K562 (cell line): ENCODE data around the gene TTL. TPM values are rescaled to one million over a fixed set of nuclear protein-coding genes. Genes with fewer than 3 reads are reported as not detected.
"Not testable (repeated sequence)": the region's sequence is repeated elsewhere in the genome, so short reads cannot be mapped to it uniquely, and the experiment has no call there.

ENCODE experiments used
- ATAC-seq: fragments of 200-7000 bp; cut with Tn5 transposase; 3 replicates; pipeline ENCODE4 v1.9.1; 2020; ENCODE audit warnings: moderate library complexity
- BruUV-seq: library from RNA; stranded (reverse); fragments of 400-500 nt; replicated peaks from 2 replicates; lab custom pipeline; 2021; lab: Mats Ljungman, UMichigan
- CTCF ChIA-PET: fragments of 300-600 bp; formaldehyde crosslinking; extraction: SDS; loops from one replicate; lab custom pipeline; 2021; ENCODE audit warnings: low intra/inter-chr PET ratio; lab: Yijun Ruan, JAX
- POLR2A ChIA-PET: fragments of 300-600, 350-650 bp; sonication (Branson Sonifier 250); formaldehyde crosslinking; extraction: SDS; loops from one replicate; lab custom pipeline; 2021; ENCODE audit warnings: antibody characterized with exemption, inconsistent platforms; lab: Yijun Ruan, JAX
- DNase-seq, 4 experiments: peaks; one replicate each; pipeline versions ENCODE4 v3.0.0 to v3.0.0-alpha.2; 2011 to 2018; ENCODE audit warnings: low spot score in 3 of 4, mixed read lengths in 3 of 4; ENCODE audit errors: extremely low read depth in 1 of 4
- FAIRE-seq: peaks from 2 replicates; lab custom pipeline; 2011; peaks lifted over from hg19 to GRCh38; lab: Jason Lieb, UNC
- H2AFZ ChIP-seq: 2 replicates; pipeline ENCODE4 v1.6.0; 2011; ENCODE audit warnings: low read depth, low read length, control low read depth, inconsistent platforms
- H3K27ac ChIP-seq: fragments of 200-600 bp; 3 replicates; pipeline ENCODE4 v1.8.0; 2011; ENCODE audit warnings: low read depth, mild to moderate bottlenecking, control low read depth, inconsistent platforms, low read length, moderate library complexity, mixed read lengths; ENCODE audit errors: extremely low read depth
- H3K27me3 ChIP-seq, 2 experiments: fragments of 300-600 bp in 1 of 2; 2 replicates in 1 of 2; 3 replicates in 1 of 2; pipeline versions ENCODE4 v1.6.0 to v1.8.0; 2011; ENCODE audit warnings: inconsistent platforms in 2 of 2, low read length in 2 of 2, mild to moderate bottlenecking in 1 of 2, mixed read lengths in 1 of 2, moderate library complexity in 1 of 2; ENCODE audit not compliant: control insufficient read depth in 2 of 2, insufficient read depth in 2 of 2
- H3K36me3 ChIP-seq: fragments of 300-600 bp; 3 replicates; pipeline ENCODE4 v1.8.0; 2011; ENCODE audit warnings: mild to moderate bottlenecking, low read length, inconsistent platforms; ENCODE audit not compliant: control insufficient read depth, insufficient read depth
- H3K4me1 ChIP-seq, 2 experiments: fragments of 200-600 bp in 1 of 2; replicated peaks in 1 of 2; 2 replicates in 1 of 2; 3 replicates in 1 of 2; pipeline versions ENCODE4 v1.5.1 to v1.8.0; 2011; ENCODE audit warnings: inconsistent platforms in 2 of 2, low read length in 2 of 2, mild to moderate bottlenecking in 1 of 2, mixed read lengths in 1 of 2, moderate library complexity in 1 of 2; ENCODE audit not compliant: control insufficient read depth in 2 of 2, insufficient read depth in 2 of 2
- H3K4me2 ChIP-seq: 2 replicates; pipeline ENCODE4 v1.6.1; 2011; ENCODE audit warnings: low read length, control low read depth, inconsistent platforms, mixed read lengths; ENCODE audit not compliant: insufficient read depth
- H3K4me3 ChIP-seq: fragments of 200-600 bp; sonication (generic), shearing (Covaris generic); 2 replicates; pipeline ENCODE4 v1.5.1; 2016; ENCODE audit warnings: control low read depth, inconsistent platforms
- H3K79me2 ChIP-seq: fragments of 200-600 bp; 3 replicates; pipeline ENCODE4 v1.8.0; 2011; ENCODE audit warnings: low read length, inconsistent platforms; ENCODE audit not compliant: control insufficient read depth, insufficient read depth
- H3K9ac ChIP-seq, 2 experiments: 2 replicates each; pipeline versions ENCODE4 v1.6.0 to v1.6.1; 2011; ENCODE audit warnings: low read depth in 2 of 2, low read length in 2 of 2, control low read depth in 1 of 2, inconsistent platforms in 1 of 2, mild to moderate bottlenecking in 1 of 2, mixed read lengths in 1 of 2; ENCODE audit not compliant: insufficient read depth in 1 of 2
- H3K9me1 ChIP-seq: one replicate; pipeline ENCODE4 v1.6.0; 2011; ENCODE audit warnings: inconsistent platforms, mild to moderate bottlenecking, low read length, moderate library complexity; ENCODE audit not compliant: control insufficient read depth, insufficient read depth
- H3K9me3 ChIP-seq: replicated peaks from 2 replicates; pipeline ENCODE4 v1.5.1; 2011; ENCODE audit warnings: low read depth, low read length, inconsistent platforms; ENCODE audit not compliant: control insufficient read depth, insufficient read depth
- H4K20me1 ChIP-seq: replicated peaks from 2 replicates; pipeline ENCODE4 v1.6.1; 2011; ENCODE audit warnings: low read length, inconsistent platforms, mixed read lengths; ENCODE audit not compliant: control insufficient read depth, insufficient read depth
- CSDE1 ChIP-seq, 2 experiments: fragments of 450-650 bp; IDR thresholded peaks; 2 replicates each; pipeline ENCODE4 v1.6.1; 2016; ENCODE audit warnings: mild to moderate bottlenecking in 1 of 2
- HNRNPH1 ChIP-seq: fragments of 200-400 bp; formaldehyde crosslinking; optimal IDR thresholded peaks from 2 replicates; pipeline ENCODE3; 2017; ENCODE audit warnings: low read depth, mild to moderate bottlenecking, low read length, moderate library complexity
- MNT ChIP-seq, 2 experiments: fragments of 450-650 bp; conservative IDR thresholded peaks; 2 replicates each; pipeline ENCODE4 v1.6.1; 2017; ENCODE audit warnings: mild to moderate bottlenecking in 2 of 2, moderate library complexity in 2 of 2
- MTA3 ChIP-seq: fragments of 450-650 bp; formaldehyde crosslinking; IDR thresholded peaks from 2 replicates; pipeline ENCODE4 v1.6.1; 2017; ENCODE audit warnings: mild to moderate bottlenecking, borderline replicate concordance
- POLR3A ChIP-seq: IDR thresholded peaks from 2 replicates; pipeline ENCODE4 v1.6.1; 2011; ENCODE audit warnings: borderline replicate concordance, mild to moderate bottlenecking, moderate library complexity; ENCODE audit not compliant: insufficient read length, insufficient read depth; ENCODE audit errors: extremely low read depth
- SMARCB1 ChIP-seq: IDR thresholded peaks from 2 replicates; pipeline ENCODE4 v1.6.1; 2011; ENCODE audit warnings: improper control_type of control experiment, low read depth; ENCODE audit not compliant: insufficient read length
- ZFP36 ChIP-seq: fragments of 150-350 bp; IDR thresholded peaks from 2 replicates; pipeline ENCODE4 v1.6.1; 2018; ENCODE audit warnings: low read length, low read depth; ENCODE audit not compliant: partially characterized antibody
- ZMIZ1 ChIP-seq, 2 experiments: fragments of 150-350 bp in 1 of 2; IDR thresholded peaks; 2 replicates each; pipeline ENCODE4 v1.6.1; 2012 to 2016; ENCODE audit warnings: low read depth in 2 of 2, low read length in 2 of 2, mild to moderate bottlenecking in 1 of 2, moderate library complexity in 1 of 2
- ZNF146 ChIP-seq: IDR thresholded peaks from one replicate; pipeline ENCODE4 v1.6.1; 2018; ENCODE audit warnings: missing compliant biosample characterization; ENCODE audit not compliant: unreplicated experiment
- ZNF561 ChIP-seq: fragments of 450-650 bp; formaldehyde crosslinking; conservative IDR thresholded peaks from 2 replicates; pipeline ENCODE4 v1.4.0; 2020; ENCODE audit warnings: mild to moderate bottlenecking, moderate library complexity
- ZNF79 ChIP-seq: fragments of 250-450 bp; sonication (Bioruptor Pico); IDR thresholded peaks from 2 replicates; pipeline ENCODE4 v1.4.0; 2020; ENCODE audit warnings: low read depth, mild to moderate bottlenecking, moderate library complexity
- WGBS: fragments of 100-300 bp; shearing (Covaris generic); methylation state at CpG from one replicate; pipeline ENCODE4 v1.1.6; 2016; ENCODE audit warnings: low coverage, mixed read lengths; ENCODE audit not compliant: insufficient coverage; ENCODE audit errors: missing lambda C conversion rate; 5-methylcytosine and 5-hydroxymethylcytosine counted together
- in situ Hi-C: fragments of 300-500 bp; cut with MboI; formaldehyde crosslinking; loops from 4 replicates; pipeline ENCODE4 v1.15.0; 2018; ENCODE audit warnings: inconsistent platforms, mixed read lengths
- intact Hi-C: fragments of 100-400 bp; cut with micrococcal nuclease; formaldehyde crosslinking; loops from 2 replicates; pipeline ENCODE4 v1.14.2; 2022
- polyA plus RNA-seq, 8 experiments: library from polyadenylated mRNA; depleted of rRNA in 4 of 8; stranded (reverse) in 5 of 8; unstranded in 3 of 8; fragments of >200 nt; fragmentation: Nextera tagmentation in 2 of 8; fragmentation: Illumina TruSeq in 1 of 8; extraction: Ambion mirVana in 2 of 8; extraction: Trizol in 1 of 8; gene quantifications; 2 replicates each; pipeline versions ENCODE4 v1.2.1 to v1.2.3, GENCODE V29; 2011 to 2014; ENCODE audit warnings: inconsistent platforms in 1 of 8, missing spikeins in 1 of 8
- total RNA-seq, 7 experiments: library from RNA; depleted of rRNA in 6 of 7; stranded (reverse); fragments of >200 nt in 6 of 7; fragmentation: Illumina TruSeq in 2 of 7; extraction: Trizol in 2 of 7; gene quantifications; 2 replicates each; pipeline versions ENCODE4 v1.2.1 to v1.2.3, GENCODE V29; 2011 to 2021; ENCODE audit warnings: low replicate concordance in 1 of 7

The TTL gene
- total and polyA plus RNA-seq, 9 of the 15 experiments (the other 6 are each of a cell fraction or from before 2014, with no cell fraction given) = 9.4 to 54.4 (median 34.9) TPM

GRCh38 chr2:112536665-112537064 is 54.7 kb downstream of the TTL start:
- in situ Hi-C loops, H3K4me3 ChIP-seq, FAIRE-seq, H3K27ac ChIP-seq, ATAC-seq, intact Hi-C loops, H3K4me1 ChIP-seq, BruUV-seq, H3K27me3 ChIP-seq, H3K9me3 ChIP-seq, H3K4me2 ChIP-seq, H3K79me2 ChIP-seq, H4K20me1 ChIP-seq, H3K9me1 ChIP-seq, DNase-seq, H3K9ac ChIP-seq, H2AFZ ChIP-seq, CTCF ChIA-PET: not testable (repeated sequence)
- POLR2A ChIA-PET = interaction anchor here (0.6 to 1.4 kb wide), 2 partner anchors 27 to 420 kb away, joined by 3 read pairs; no protein-coding TSS in a partner anchor
- TF ChIP-seq ZNF146 = peak; percentile 86
- H3K36me3 ChIP-seq = peaks cover 14% of the 10 kb centered on the region; the same call in 2 of the 3 replicates

- POLR2A ChIA-PET = no interaction called here
- TF ChIP-seq HNRNPH1 (no peak), MTA3 (no peak), ZFP36 (no peak), ZNF561 (CRISPR knock-in tag) (no peak), POLR3A (no peak), SMARCB1 (no peak), CSDE1 (IDR thresholded peaks at IDR 0.05) (no peak), ZMIZ1 (IDR thresholded peaks at IDR 0.05; ENCODE audit: low read depth in 2 of 2, low read length in 2 of 2) (no peak), ZNF79 (CRISPR knock-in tag) (no peak), MNT (conservative IDR thresholded peaks at IDR 0.05) (no peak)
These were observed 57.4 kb downstream of the TTL start for GRCh38 chr2:112539306-112539705.

More at GRCh38 chr2:112539306-112539705, 57.4 kb downstream of the TTL start:
- CTCF ChIA-PET = no interaction called here
- H4K20me1 ChIP-seq = no peaks in the 10 kb centered on the region; the same call in 1 of the 2 replicates
- peaks cover 5 to 15% of the 10 kb centered on the region in 2 experiments; a peak in 4 of 5 replicates for H3K4me1 ChIP-seq
- no peak overlapping the region for H2AFZ ChIP-seq
- intact Hi-C loops (no loop called here), in situ Hi-C loops (no loop called here)
- no TSS peak for BruUV-seq
- H3K9ac ChIP-seq = no peak overlapping the region
- no peaks in the 10 kb centered on the region for H3K27me3 ChIP-seq
- H3K9me1 ChIP-seq = no peaks in the 10 kb centered on the region
- no peak for DNase-seq
- no peaks in the 10 kb centered on the region for H3K36me3 ChIP-seq
- H3K4me3 ChIP-seq = no peak overlapping the region
- FAIRE-seq = no peak
- H3K27ac ChIP-seq = no peak overlapping the region
- no peak for ATAC-seq
- H3K4me2 ChIP-seq = no peak overlapping the region
- 37% methylated on average over 2 of the region's 2 CpGs for WGBS
- no peaks in the 10 kb centered on the region for H3K9me3 ChIP-seq
- peaks cover 28% of the 10 kb centered on the region for H3K79me2 ChIP-seq
